ENCODE measurements around the gene MIPEP. TPM values are rescaled to one million over a fixed set of nuclear protein-coding genes. Genes with fewer than 3 reads are reported as not detected.

The MIPEP gene
- total and polyA plus RNA-seq, 9 of the 15 experiments (the other 6 are each of a cell fraction or from before 2014, with no cell fraction given) = 1.7 to 19.3 (median 13.1) TPM

DNA sequence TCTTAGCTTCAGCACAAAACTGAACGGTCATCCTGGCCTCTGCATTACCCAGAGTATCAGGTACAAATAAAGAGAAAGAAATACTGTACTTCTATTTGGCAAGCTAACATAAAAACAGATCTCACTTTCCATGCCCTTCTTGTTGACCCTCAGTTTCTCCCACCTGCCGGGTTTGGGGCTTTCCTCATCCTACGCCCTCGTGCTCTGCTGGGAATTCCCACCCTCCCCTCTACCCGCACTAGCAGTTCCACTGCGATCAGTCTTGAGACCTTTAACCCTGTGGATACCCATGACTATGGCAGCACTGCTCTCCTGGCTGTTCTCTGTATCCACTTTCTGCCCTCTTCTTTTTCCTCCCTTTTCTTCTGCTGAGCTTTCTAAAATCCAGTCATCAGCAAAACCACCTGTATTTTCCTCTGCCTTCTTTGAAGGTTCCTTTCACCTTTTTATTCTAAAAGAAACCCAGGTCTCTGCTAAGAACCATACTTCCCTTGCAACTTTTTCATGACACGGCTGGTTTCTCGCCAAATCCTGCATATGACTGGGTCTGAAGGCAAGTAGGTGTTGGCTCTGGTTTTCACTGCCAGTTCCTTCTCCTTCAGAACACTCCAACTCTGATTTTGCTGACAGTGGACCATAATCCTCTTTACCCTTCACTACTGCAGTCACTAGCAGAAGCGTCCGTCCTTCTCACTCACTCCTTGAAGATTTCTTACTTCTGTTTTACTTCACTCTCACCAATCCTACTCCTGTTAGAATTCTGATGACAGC is 99.4 kb downstream of the MIPEP start:
- H3K4me3 ChIP-seq = no peak overlapping the region
- no TSS peak for BruUV-seq (replicated peaks)

More for the DNA sequence above, 99.4 kb downstream of the MIPEP start:
- ChIA-PET POLR2A (interaction anchor here (0.6 kb wide), 1 partner anchor 76 kb away, joined by 4 read pairs; no protein-coding TSS in a partner anchor), CTCF (ENCODE audit: low intra/inter-chr PET ratio) (no interaction called here)
- FAIRE-seq (no peak), ATAC-seq (no peak), DNase-seq (ENCODE audit: extremely low read depth in 1 of 4, low spot score in 3 of 4) (no peak)
- Histone ChIP-seq H3K4me1 (replicated peaks in 1 of 2; ENCODE audit: control insufficient read depth in 2 of 2, insufficient read depth in 2 of 2, low read length in 2 of 2) (no peaks in the 10 kb centered on the region), H3K9me1 (ENCODE audit: control insufficient read depth, insufficient read depth, low read length) (no peaks in the 10 kb centered on the region), H3K4me2 (ENCODE audit: insufficient read depth, low read length) (no peak overlapping the region), H2AFZ (ENCODE audit: low read depth, low read length) (no peak overlapping the region), H4K20me1 (replicated peaks; ENCODE audit: control insufficient read depth, insufficient read depth, low read length) (no peaks in the 10 kb centered on the region), H3K27ac (ENCODE audit: extremely low read depth, low read depth, low read length) (no peak overlapping the region), H3K36me3 (ENCODE audit: control insufficient read depth, insufficient read depth, low read length) (no peaks in the 10 kb centered on the region), H3K27me3 (ENCODE audit: control insufficient read depth in 2 of 2, insufficient read depth in 2 of 2, low read length in 2 of 2) (no peaks in the 10 kb centered on the region), H3K79me2 (ENCODE audit: control insufficient read depth, insufficient read depth, low read length) (no peaks in the 10 kb centered on the region), H3K9me3 (replicated peaks; ENCODE audit: control insufficient read depth, insufficient read depth, low read depth, low read length) (no peaks in the 10 kb centered on the region), H3K9ac (ENCODE audit: insufficient read depth in 1 of 2, low read depth in 2 of 2, low read length in 2 of 2) (no peak overlapping the region)
- intact Hi-C loops (cut with micrococcal nuclease) (no loop called here), in situ Hi-C loops (cut with MboI) (no loop called here)
- 74% methylated on average over 8 of the region's 10 CpGs for WGBS (ENCODE audit: insufficient coverage, low coverage, missing lambda C conversion rate)
- TF ChIP-seq TRIM25 (IDR thresholded peaks at IDR 0.05; ENCODE audit: borderline replicate concordance) = no peak
- TF ChIP-seq POLR2AphosphoS5 (IDR thresholded peaks at IDR 0.05; ENCODE audit: control insufficient read depth, insufficient read depth, low read depth, low read length) = no peak
- TF ChIP-seq ZNF75A (CRISPR knock-in tag; IDR thresholded peaks at IDR 0.05) = no peak
- no peak for TF ChIP-seq PCBP2 (IDR thresholded peaks at IDR 0.05; ENCODE audit: low read depth, low read length, poor library complexity, severe bottlenecking)
- TF ChIP-seq ZNF347 (CRISPR knock-in tag; IDR thresholded peaks at IDR 0.05; ENCODE audit: low read depth) = no peak
- TF ChIP-seq HDAC3 (IDR thresholded peaks at IDR 0.05; ENCODE audit: borderline replicate concordance, partially characterized antibody) = no peak
- no peak for TF ChIP-seq PML (IDR thresholded peaks at IDR 0.05; ENCODE audit: low read length)
- no peak for TF ChIP-seq ZNF785 (CRISPR knock-in tag; IDR thresholded peaks at IDR 0.05)
- TF ChIP-seq CHD1 (IDR thresholded peaks at IDR 0.05; ENCODE audit: low read length) = no peak
- TF ChIP-seq DPF2 (IDR thresholded peaks at IDR 0.05) = no peak
- TF ChIP-seq SAFB (IDR thresholded peaks at IDR 0.05; ENCODE audit: borderline replicate concordance, low read depth, low read length) = no peak
- TF ChIP-seq ZNF165 (CRISPR knock-in tag; IDR thresholded peaks at IDR 0.05; ENCODE audit: borderline replicate concordance) = no peak
- no peak for TF ChIP-seq E2F8 (IDR thresholded peaks at IDR 0.05; ENCODE audit: low read depth, partially characterized antibody)
- no peak for TF ChIP-seq HOXB6 (CRISPR knock-in tag; IDR thresholded peaks at IDR 0.05; ENCODE audit: borderline replicate concordance)
- TF ChIP-seq KDM5B (IDR thresholded peaks at IDR 0.05; ENCODE audit: insufficient replicate concordance, low read depth, low read length) = no peak
- TF ChIP-seq ZNF764 (CRISPR knock-in tag; IDR thresholded peaks at IDR 0.05; ENCODE audit: low read depth) = no peak
- no peak for TF ChIP-seq CREM (IDR thresholded peaks at IDR 0.05; ENCODE audit: low read depth)

Measured in K562 (cell line).